ENCODE data around the gene WNK2.

DNA sequence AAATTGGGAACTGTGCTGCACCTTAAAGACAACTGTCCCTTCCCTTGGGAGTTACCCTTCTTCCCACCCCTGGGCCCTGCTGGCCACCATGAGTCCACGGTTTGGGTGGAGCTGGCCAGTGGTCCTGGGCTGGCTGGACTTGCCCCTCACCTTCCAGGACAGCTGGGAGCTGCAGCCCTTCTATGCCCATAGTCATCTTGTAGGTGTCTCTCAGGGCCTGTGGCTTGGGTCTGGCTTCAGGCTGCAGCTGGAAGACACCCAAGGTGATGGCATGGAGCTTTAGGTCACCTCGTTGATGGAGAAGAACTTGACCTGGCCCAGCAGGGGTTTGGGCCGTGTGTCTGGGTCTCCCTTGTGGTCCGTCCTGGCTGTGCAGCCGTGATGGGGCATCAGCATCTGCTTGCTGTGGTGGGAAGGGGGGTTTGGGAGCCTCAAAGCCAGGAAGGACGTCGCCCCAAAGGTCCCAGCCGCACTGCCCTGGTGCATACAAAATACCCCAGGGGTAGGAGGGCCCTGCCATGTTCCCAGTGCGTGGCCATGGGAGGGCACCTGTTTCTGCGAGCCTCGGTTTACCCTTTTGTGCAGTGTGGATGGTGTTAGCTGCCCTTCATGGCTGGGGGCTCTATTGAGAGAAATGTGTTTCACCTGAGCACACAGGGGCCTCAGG is 8.9 kb downstream of the WNK2 start:
- TF ChIP-seq CBX8 (IDR thresholded peaks at IDR 0.05) (no peak), FOXS1 (CRISPR knock-in tag; IDR thresholded peaks at IDR 0.05) (no peak), KDM1A (IDR thresholded peaks at IDR 0.05; ENCODE audit: low read depth) (no peak), RARB (CRISPR knock-in tag; IDR thresholded peaks at IDR 0.05) (no peak), ZFP36 (IDR thresholded peaks at IDR 0.05; ENCODE audit: borderline replicate concordance, partially characterized antibody) (no peak), SMC3 (IDR thresholded peaks at IDR 0.05) (no peak), JUNB (IDR thresholded peaks at IDR 0.05) (no peak)
- TF ChIP-seq, protein P1, sequence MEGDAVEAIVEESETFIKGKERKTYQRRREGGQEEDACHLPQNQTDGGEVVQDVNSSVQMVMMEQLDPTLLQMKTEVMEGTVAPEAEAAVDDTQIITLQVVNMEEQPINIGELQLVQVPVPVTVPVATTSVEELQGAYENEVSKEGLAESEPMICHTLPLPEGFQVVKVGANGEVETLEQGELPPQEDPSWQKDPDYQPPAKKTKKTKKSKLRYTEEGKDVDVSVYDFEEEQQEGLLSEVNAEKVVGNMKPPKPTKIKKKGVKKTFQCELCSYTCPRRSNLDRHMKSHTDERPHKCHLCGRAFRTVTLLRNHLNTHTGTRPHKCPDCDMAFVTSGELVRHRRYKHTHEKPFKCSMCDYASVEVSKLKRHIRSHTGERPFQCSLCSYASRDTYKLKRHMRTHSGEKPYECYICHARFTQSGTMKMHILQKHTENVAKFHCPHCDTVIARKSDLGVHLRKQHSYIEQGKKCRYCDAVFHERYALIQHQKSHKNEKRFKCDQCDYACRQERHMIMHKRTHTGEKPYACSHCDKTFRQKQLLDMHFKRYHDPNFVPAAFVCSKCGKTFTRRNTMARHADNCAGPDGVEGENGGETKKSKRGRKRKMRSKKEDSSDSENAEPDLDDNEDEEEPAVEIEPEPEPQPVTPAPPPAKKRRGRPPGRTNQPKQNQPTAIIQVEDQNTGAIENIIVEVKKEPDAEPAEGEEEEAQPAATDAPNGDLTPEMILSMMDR (IDR thresholded peaks at IDR 0.05): no peak
- TF ChIP-seq, protein P2, sequence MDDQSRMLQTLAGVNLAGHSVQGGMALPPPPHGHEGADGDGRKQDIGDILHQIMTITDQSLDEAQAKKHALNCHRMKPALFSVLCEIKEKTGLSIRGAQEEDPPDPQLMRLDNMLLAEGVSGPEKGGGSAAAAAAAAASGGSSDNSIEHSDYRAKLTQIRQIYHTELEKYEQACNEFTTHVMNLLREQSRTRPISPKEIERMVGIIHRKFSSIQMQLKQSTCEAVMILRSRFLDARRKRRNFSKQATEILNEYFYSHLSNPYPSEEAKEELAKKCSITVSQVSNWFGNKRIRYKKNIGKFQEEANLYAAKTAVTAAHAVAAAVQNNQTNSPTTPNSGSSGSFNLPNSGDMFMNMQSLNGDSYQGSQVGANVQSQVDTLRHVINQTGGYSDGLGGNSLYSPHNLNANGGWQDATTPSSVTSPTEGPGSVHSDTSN (IDR thresholded peaks at IDR 0.05): no peak
- TF ChIP-seq, protein P3, sequence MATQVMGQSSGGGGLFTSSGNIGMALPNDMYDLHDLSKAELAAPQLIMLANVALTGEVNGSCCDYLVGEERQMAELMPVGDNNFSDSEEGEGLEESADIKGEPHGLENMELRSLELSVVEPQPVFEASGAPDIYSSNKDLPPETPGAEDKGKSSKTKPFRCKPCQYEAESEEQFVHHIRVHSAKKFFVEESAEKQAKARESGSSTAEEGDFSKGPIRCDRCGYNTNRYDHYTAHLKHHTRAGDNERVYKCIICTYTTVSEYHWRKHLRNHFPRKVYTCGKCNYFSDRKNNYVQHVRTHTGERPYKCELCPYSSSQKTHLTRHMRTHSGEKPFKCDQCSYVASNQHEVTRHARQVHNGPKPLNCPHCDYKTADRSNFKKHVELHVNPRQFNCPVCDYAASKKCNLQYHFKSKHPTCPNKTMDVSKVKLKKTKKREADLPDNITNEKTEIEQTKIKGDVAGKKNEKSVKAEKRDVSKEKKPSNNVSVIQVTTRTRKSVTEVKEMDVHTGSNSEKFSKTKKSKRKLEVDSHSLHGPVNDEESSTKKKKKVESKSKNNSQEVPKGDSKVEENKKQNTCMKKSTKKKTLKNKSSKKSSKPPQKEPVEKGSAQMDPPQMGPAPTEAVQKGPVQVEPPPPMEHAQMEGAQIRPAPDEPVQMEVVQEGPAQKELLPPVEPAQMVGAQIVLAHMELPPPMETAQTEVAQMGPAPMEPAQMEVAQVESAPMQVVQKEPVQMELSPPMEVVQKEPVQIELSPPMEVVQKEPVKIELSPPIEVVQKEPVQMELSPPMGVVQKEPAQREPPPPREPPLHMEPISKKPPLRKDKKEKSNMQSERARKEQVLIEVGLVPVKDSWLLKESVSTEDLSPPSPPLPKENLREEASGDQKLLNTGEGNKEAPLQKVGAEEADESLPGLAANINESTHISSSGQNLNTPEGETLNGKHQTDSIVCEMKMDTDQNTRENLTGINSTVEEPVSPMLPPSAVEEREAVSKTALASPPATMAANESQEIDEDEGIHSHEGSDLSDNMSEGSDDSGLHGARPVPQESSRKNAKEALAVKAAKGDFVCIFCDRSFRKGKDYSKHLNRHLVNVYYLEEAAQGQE (IDR thresholded peaks at IDR 0.05): no peak
